ENCODE measurements around the gene LAMTOR5.
"Not testable (repeated sequence)": the region's sequence is repeated elsewhere in the genome, so short reads cannot be mapped to it uniquely, and the experiment has no call there.

Gene LAMTOR5

DNA sequence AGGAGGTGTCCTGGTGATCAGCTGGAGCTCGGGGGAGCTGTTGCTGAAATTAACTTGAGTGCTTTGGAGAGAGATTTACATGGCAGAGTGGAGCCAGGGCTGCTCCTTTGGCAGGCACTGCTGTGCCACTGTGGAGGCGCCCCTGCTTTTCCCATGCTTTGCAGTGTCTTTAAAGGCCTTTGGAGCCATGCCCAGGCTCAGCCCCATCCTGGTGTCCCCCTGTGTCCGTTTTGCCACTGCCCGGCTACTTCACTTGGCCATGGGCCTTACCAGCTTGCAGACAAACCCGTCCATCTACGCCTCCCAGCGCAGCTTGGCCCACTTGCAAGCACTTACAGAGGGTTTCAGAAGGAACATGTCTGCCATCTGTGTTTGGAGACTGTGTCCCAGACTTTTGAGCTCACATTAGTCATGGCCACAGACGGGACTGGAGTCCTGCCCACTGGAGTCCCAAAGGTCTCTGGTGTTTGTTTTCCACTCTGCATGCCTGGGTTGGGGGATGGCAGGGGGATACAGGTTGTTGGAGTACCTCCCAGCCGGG lies 18.2 kb upstream of the LAMTOR5 start:
- DNase-seq: no peak

- DNase-seq: no peak
Measured at GRCh38 chr1:110424699-110425611, 17.5 kb upstream of the LAMTOR5 start.

- DNase-seq: no peak
Measured at GRCh38 chr1:110420874-110421793, 13.6 kb upstream of the LAMTOR5 start.

GRCh38 chr1:110420023-110420662 lies 12.6 kb upstream of the LAMTOR5 start:
- DNase-seq: no peak

DNA sequence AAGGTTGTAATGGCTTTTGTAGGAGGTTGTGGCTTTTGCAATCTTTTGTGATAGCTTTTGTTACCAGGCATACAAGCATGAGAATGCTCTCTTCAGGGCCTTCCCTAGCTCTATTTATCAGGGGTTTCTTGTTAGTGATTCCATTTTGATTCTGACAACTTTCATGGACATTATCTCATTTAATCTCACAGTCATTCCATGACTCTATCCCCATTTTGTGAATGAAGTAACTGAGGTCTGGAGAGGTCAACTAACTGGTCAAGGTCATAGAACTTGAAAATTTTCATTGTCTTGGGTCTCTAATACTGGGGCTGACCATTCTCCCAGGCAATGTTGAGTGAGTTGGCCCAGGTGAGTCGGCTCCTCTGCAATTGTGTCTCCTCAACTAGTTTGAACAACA lies 11.2 kb upstream of the LAMTOR5 start:
- no peak for DNase-seq

DNA sequence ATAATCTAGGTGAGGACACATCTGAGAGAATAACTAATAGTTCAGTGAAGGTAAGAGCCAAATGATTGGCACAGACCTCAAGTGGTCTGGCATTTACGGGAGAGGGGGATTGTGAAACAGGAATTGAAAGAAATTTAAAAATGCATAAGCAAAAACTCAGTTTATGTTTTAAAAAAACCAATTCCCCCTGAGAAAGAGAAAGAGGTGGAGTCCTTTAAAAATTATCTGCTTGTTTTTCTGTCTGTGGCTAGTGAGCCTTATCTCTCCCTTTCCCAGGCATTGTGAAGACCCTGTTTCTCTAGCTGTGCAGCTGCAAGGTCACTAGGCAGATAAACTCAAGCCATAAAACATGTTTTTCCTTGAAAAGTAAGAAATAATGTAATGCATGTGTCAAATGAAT lies 5.6 kb upstream of the LAMTOR5 start:
- DNase-seq: not testable (repeated sequence)

DNA sequence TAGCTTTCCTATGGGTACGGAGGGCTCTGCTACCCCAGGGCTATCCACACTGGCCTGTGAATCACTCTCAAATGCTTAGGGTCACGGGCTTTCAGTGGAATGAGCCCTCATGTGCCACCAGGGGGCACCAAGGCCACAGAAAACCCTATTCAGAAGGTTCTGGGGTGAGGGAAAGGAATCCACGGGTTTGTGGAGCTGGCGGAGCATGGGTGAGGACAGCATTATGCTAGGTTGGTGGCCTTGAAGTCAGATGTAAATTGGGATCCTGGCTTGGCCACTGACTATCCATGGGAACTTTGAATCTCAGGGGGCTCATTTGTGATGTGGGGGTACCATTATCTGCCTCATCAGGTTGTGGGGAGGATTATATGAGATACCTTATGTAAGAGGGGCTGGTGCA lies 5.1 kb upstream of the LAMTOR5 start:
- DNase-seq: peak; percentile 40

GRCh38 chr1:110411173-110411735 lies 3.8 kb upstream of the LAMTOR5 start:
- DNase-seq: no peak

DNA sequence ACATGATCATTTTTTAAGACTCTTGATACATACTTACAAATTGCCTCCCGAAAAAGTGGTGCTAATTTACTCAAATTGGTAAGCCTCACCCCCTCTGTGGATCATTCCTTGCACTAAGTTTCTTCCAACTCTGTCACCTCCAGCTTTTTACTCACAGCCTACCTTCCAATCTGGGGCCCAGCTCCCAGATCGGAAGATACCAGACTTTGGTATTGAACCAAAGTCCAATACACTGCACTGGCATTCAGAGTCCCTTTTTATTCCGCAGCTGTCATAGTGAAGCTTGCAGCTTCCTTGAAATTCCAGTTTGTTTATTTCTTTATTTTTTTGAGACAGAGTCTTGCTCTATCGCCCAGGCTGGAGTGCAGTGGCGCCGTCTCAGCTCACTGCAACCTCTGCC lies 1.8 kb upstream of the LAMTOR5 start:
- no peak for DNase-seq

DNA sequence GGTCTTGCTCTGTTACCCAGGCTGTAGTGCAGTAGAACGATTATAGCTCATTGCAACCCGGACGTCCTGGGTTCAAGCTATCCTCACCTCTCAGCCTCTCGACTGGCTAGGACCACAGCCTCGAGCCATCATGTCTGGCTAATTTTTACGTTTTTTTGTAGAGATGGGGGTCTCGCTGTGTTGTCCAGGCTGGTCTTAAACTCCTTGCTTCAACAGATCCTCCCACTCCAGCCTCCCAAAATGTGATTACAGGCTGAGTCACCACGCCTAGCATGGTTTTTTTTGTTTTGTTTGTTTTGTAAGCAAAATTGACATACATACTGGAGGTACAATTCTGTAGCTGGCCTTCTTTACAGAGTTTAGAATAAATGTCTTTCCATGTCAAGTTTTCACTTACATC lies 994 bp upstream of the LAMTOR5 start:
- no peak for DNase-seq

- not testable (repeated sequence) for DNase-seq
Measured at GRCh38 chr1:110406407-110406806, 1.1 kb downstream of the LAMTOR5 start.

- DNase-seq: no peak
Measured at GRCh38 chr1:110404401-110404800, 3.1 kb downstream of the LAMTOR5 start.

DNA sequence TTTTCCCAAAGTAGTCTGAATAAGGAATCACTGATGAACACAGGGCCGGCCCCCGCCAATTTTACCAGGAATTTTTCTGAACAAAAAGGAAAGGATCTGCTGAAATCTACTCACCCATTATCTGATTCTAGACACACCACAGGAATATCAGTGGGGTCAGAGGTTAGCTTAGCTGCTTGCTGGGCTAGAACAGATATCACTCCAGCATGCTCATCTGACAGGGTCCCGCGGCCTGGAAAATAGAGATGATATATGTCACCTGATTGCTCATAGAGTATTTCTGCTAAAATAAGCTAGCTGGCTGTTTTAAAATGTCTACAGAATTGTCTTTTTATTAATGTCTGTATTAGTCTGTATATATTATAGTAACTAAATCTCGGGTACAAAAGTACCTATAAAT lies 3.7 kb downstream of the LAMTOR5 start:
- no peak for DNase-seq

DNA sequence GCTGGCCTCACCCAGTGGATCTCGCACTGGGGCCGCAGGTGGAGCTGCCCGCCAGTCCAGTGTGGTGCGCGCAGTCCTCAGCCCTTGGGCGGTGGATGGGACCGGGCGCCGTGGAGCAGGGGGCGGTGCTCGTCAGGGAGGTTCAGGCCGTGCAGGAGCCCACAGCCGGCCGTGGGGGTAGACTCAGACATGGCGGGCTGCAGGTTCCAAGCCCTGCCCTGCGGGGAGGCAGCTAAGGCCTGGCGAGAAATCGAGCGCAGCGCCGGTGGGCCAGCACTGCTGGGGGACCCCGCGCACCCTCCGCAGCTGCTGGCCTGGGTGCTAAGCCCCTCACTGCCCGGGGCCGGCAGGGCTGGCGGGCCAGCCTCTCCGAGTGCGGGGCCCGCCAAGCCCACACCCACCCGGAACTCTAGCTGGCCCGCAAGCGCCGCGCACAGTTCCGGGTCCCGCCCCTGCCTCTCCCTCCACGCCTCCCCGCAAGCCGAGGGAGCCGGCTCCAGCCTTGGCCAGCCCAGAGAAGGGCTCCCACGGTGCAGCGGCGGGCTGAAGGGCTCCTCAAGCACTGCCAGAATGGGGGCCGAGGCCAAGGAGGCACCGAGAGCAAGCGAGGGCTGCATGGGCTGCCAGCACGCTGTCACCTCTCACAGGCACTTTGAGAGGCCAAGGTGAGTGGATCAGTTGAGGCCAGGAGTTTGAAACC lies 11.1 kb downstream of the LAMTOR5 start:
- not testable (repeated sequence) for DNase-seq

DNA sequence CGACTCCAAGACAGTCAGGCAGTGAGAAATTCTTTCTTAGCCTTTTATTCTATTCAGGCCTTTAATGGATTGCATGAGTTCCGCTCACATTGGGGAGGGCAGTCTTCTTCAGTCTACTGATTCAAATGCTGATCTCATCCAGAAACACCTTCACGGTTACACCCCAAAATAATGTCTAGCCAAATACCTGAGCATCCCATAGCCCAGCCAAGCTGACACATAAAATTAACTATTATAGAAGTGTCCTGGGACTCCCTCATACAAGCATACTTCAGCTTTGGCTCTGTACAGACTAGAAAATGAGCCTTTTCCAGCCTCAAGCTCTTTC lies 13.0 kb downstream of the LAMTOR5 start:
- no peak for DNase-seq

- no peak for DNase-seq
Measured at GRCh38 chr1:110393691-110394492, 13.6 kb downstream of the LAMTOR5 start.

- DNase-seq: no peak
Measured at GRCh38 chr1:110393286-110393685, 14.2 kb downstream of the LAMTOR5 start.

GRCh38 chr1:110390692-110391245 lies 16.7 kb downstream of the LAMTOR5 start, which contains the start of gene SLC16A4:
SLC16A4 (minus strand) TSS chr1:110391026; CDS start chr1:110389323, 1,703 bp downstream.
- DNase-seq: peak; percentile 54

GRCh38 chr1:110390096-110390495 lies 17.4 kb downstream of the LAMTOR5 start:
- DNase-seq: no peak

DNA sequence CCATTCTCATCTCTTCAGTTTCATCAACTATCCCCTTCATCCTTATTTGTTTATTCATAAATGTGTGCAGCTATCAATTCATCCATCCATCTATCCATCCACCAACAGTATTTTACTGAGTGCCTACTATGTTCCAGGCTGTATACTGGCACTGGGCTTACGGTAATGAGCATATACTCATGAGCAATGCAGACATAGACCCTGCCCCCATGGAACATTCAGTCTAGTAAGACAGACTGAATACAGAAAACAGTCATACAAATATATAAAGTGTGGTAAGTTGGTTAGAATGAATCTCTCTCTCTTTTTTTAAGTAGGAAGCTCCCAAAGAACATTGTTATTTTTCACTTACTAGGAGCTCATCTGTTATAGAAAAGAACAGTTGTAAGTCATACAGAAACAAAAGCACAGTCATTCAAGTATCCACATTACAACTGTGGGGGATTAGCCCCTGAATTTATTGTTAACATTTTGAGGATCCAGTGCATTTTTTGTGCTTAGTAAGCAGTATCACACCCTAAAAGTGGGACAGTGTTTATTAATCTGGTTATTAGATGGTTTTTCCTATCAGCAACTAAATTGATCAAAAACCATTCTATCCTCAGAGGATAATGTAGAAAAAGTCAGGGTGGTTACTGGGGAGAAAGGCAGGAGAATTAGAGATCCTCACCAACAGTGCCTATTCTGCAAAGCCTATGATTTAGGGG lies 20.3 kb downstream of the LAMTOR5 start:
- DNase-seq: no peak

Data from NCI-H2171 treated with DMSO at 0.1 percent for 48 hours (cell line).